Esophagus mucosa (tissue), 1 donor: Measurements from ENCODE around the gene SNRNP35. TPM values are rescaled to one million over a fixed set of nuclear protein-coding genes. Genes with fewer than 3 reads are reported as not detected.
A peak's percentile ranks its signal among the peaks of the same experiment; 100 is the strongest.
"Not testable (repeated sequence)": the region's sequence is repeated elsewhere in the genome, so short reads cannot be mapped to it uniquely, and the experiment has no call there.

Experiments
- ATAC-seq: fragments of 200-7000 bp; cut with Tn5 transposase; one replicate; pipeline ENCODE4 v1.9.1; 2020
- total RNA-seq: library from RNA; stranded (reverse); gene quantifications from one replicate; pipeline ENCODE4 v1.2.4, GENCODE V29; 2023
- donor health status: DM: yes; HTN: yes; CAD: no.

The SNRNP35 gene
- total RNA-seq, 1 donor from 2014 or later = 10.4 TPM

- no peak for ATAC-seq
Observed at GRCh38 chr12:123449856-123450255, 8.1 kb upstream of the SNRNP35 start.

GRCh38 chr12:123450636-123451035 lies 7.3 kb upstream of the SNRNP35 start:
- ATAC-seq = no peak

DNA sequence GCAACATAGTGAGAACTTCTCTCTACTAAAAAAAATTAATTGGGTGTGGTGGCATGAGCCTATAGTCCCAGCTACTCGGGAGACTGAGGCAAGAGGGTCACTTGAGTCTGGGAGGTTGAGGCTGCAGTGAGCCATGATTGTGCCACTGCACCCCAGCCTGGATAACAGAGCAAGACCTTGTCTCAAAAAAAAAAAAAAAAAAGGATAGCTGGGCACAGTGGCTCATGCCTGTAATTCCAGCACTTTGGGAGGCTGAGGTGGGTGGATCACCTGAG lies 5.7 kb upstream of the SNRNP35 start:
- ATAC-seq = peak; percentile 38

GRCh38 chr12:123453165-123453564 lies 4.8 kb upstream of the SNRNP35 start:
- ATAC-seq = no peak

GRCh38 chr12:123463174-123463573 lies 5.2 kb downstream of the SNRNP35 start:
- not testable (repeated sequence) for ATAC-seq

GRCh38 chr12:123465084-123465483 lies 7.1 kb downstream of the SNRNP35 start:
- ATAC-seq = no peak

- ATAC-seq = peak; percentile 54
Observed at GRCh38 chr12:123468786-123469185, 10.8 kb downstream of the SNRNP35 start.

DNA sequence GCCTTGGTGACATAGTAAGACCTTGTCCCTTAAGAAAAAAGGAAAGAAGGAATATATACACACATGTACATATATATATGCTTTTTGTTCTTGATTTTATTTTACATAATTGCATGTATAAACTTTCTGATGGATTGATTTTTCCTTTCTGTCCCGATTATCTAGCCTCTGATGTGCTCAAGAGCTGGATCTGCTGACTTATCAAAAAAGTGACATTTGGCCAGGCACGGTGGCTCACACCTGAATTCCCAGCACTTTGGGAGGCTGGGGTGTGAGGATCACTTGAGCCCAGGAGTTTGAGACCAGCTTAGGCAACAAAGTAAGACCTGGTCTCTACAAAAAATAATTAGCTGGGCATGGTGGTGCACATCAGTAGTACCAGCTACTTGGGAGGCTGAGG lies 12.0 kb downstream of the SNRNP35 start:
- ATAC-seq = no peak

DNA sequence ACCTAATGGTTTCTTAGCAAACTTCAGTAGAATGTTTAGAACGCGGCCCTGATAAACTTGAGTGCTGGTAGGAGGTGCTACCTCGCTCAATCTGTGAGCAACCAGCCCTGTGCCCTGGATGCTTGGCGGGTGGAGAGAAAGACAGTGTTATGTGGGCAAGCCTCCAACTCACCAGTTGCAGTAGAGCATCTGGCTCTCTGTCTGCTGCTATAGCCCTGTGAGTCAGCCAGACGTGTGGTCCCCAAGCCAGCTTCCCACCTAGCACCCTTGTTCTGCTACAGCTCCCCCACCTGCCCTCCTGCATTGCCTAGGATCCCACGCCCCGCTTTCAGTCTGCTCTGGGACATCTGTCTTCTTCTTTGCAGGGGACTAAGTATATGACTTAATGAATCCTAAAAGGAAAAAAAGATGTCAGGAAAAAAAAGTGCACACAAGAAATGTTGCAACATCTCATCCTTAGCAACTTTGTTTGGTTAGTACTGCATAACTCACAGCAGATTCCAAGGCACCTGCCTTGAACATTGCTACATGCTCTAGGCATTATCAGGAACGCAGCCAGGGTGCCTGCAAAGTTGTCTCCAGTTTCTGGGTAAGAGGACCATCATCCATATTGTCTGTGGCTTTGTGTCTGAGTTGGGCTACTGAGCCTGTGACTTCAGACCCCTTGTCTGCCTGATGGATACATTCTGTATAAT lies 13.6 kb downstream of the SNRNP35 start:
- no peak for ATAC-seq

- no peak for ATAC-seq
Observed at GRCh38 chr12:123472438-123472849, 14.5 kb downstream of the SNRNP35 start.

DNA sequence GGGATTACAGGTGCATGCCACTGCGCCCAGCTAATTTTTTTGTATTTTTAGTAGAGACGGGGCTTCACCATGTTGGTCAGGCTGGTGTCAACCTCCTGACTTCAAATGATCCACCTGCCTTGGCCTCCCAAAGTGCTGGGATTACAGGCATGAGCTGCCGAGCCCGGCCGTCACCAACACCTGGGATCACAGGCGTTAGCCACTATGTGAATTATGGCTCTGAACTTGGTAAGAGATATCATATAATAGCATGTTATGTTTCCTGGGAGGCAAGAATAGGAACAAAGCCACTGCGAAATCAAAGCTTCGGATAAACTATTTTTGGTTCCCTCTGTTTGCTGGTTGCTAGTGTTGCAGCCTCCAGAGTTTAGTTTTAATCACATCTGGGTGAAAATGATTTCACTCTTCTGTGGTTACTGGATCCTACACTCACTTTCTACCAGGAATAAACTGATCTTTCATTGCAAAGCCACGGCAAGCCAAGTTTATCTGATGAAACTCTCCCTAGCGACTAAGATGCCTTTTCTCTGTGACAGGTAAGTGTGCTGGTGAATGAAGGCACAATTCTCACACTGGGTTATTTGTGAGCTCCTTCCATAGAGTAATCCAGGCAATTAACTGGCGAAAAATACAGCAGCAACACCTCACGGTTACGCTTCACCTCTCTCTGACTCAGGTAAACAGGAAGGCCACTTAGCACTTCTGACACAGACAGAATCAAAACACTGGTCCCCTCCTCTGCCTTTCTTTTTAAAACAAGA lies 16.7 kb downstream of the SNRNP35 start:
- ATAC-seq = no peak

GRCh38 chr12:123475246-123475703 lies 17.3 kb downstream of the SNRNP35 start:
- ATAC-seq = no peak

DNA sequence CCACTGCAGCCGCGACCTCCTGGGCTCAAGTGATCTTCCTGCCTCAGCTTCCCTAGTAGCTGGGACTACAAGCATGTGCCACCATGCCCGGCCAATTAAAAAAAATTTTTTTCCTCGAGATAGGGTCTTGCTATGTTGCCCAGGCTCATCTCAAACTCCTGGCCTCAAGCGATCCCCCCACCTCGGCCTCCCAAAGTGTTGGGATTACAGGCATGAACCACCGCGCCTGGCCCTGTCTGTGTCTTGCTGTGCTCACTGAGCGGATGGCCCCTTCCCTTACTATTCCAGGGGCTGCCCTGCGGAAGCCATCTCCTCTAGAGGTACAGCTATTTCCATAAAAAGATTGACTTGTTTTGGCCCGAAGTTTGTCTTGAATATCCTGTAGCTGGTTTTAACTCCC lies 20.1 kb downstream of the SNRNP35 start:
- no peak for ATAC-seq

GRCh38 chr12:123478762-123479161 lies 20.8 kb downstream of the SNRNP35 start:
- ATAC-seq = peak; percentile 25

DNA sequence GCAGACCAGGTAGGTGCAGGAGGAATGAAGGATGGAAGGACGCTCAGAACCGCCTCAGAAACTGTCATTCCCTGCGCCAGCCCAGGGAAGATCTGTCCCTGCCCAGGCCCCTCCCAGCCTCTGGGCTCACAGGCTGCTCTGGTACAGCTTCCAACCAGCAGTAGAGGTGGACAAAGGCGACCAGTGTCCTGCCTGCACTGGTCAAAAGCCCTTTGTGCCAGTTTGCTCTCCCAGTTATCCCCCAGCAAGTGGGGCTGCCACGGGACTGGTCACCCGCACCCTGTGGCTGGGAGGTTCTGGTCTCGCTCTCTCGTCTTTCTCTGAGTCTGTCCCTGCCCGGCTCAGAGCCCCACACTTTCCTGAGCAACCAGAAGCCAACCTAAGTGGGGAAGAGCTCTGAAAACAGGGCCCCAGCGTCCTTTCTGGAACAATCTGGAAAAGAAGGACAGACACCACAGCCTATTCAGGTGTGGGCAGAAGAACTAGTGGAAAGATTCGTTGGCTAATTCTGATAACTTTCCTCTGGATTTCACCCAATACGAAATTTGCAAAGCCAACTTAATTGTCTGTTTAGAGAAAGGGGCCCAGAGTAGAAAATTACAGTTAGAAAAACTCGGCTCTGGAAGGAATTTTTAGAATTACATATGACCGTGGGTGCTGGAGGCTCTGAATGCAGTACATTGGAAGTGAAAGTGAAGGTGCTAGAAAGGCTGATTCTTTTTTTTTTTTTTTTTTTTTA lies 21.7 kb downstream of the SNRNP35 start:
- ATAC-seq = no peak

GRCh38 chr12:123481251-123481650 lies 23.3 kb downstream of the SNRNP35 start:
- ATAC-seq = not testable (repeated sequence)

DNA sequence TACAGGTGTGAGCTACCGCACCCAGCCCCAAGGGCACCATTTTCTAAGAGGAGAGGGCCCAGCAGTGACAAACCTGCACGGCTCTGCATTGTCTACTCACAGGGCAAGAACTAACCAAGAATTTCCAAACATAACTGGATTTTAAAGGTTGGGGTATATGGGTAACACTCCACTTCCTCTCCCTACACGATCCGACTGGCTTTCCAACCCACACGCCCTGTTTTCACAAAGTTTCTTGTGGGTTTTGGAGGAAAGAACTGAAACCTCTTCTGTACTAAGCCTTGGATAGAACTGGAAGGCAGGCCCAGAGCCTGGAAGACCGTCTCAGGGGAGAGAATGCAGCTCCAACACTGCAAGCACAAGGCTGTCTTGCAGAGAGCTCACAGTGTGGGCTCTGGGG lies 24.9 kb downstream of the SNRNP35 start:
- ATAC-seq = no peak

DNA sequence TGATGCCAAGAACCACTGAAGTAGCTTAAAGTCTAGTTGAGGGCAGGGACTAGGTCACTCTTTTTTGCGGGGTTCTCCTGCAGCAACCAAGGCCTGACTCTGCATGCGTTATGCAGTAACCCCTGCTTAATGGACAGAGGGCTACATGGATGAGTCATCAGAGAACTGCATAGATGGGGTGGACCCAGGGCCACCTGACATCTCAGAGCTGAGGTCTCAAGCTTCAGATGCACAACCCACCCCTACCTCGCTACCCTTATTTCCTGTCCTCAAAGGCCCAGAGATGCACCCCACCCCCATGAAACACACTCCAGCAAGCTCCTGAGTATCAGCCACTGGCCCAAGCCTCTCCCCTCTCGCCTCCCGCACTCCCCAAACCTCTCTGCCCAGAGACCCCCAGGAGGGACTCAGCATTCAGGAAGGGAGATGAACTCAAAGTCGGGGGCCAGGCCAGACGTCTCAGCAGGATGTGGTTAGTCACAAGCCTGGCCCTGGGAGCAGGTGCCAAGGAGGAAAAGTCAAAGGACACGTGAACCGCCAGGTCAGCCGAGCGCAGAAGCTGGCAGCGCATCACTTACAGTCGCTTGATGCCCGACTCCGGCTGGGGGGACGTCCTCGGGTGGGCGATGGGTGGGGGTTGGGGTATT lies 25.8 kb downstream of the SNRNP35 start:
- no peak for ATAC-seq

DNA sequence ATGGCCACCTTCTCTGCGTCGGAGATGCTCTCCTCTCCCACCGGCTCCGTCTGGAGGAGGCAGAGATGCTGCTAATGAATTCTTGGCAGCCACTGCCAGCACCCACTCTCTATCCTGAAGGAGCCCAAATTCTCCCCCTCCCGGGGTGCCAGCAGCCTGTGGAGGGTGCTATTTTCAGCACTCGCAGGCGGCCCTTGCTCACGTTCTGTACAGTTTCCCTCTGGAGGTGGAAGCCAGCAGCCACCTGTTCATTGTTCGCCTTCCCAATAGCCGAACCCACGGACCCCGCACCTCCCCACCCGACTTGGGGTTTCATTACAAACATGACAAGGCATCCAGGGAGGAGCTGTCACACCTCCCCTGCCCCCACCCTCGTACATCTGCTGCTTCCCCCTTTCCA lies 27.8 kb downstream of the SNRNP35 start:
- ATAC-seq = no peak

- ATAC-seq = no peak
Observed at GRCh38 chr12:123487428-123487827, 29.5 kb downstream of the SNRNP35 start.

- no peak for ATAC-seq
Observed at GRCh38 chr12:123488539-123489230, 30.7 kb downstream of the SNRNP35 start.

DNA sequence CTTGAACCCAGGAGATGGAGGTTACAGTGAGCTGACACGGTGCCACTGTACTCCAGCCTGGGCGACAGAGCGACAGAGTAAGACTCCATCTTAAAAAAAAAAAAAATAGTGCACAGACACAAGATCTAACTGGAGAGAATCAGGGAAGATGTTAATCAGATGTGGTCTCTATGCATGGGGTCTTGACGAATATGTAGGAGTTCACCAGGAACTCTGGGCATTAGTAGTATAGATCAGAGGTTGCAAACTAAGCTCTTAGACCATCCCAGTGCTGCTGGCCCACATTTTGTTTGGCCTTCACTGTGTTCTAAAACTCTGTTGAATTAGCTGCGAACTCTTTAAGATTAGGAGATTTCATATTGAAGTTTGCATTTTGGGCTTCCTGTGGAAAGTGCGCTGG lies 31.6 kb downstream of the SNRNP35 start:
- no peak for ATAC-seq

GRCh38 chr12:123490089-123490488 lies 32.1 kb downstream of the SNRNP35 start:
- no peak for ATAC-seq
